SK-N-DZ (cell line): ENCODE measurements around the gene C1orf198.

Source experiments
- DNase-seq: peaks from one replicate; pipeline ENCODE4 v3.0.0-alpha.2; 2015; ENCODE audit warnings: low spot score

The C1orf198 gene

GRCh38 chr1:230809256-230809990 is 58.9 kb downstream of the C1orf198 start:
- no peak for DNase-seq

GRCh38 chr1:230808281-230808872 is 59.9 kb downstream of the C1orf198 start:
- no peak for DNase-seq

GRCh38 chr1:230807561-230808280 is 60.6 kb downstream of the C1orf198 start:
- DNase-seq: no peak

GRCh38 chr1:230807029-230807428 is 61.3 kb downstream of the C1orf198 start:
- DNase-seq: no peak

- DNase-seq: no peak
Observed at GRCh38 chr1:230806552-230806951, 61.8 kb downstream of the C1orf198 start.

- DNase-seq: no peak
Observed at GRCh38 chr1:230804396-230804795, 63.9 kb downstream of the C1orf198 start.

- DNase-seq: no peak
Observed at GRCh38 chr1:230800891-230801840, 67.2 kb downstream of the C1orf198 start.

GRCh38 chr1:230798491-230798890 is 69.8 kb downstream of the C1orf198 start:
- no peak for DNase-seq

GRCh38 chr1:230797942-230798365 is 70.4 kb downstream of the C1orf198 start:
- peak; percentile 50 for DNase-seq

- DNase-seq: no peak
Observed at GRCh38 chr1:230797376-230797920, 70.9 kb downstream of the C1orf198 start.

- DNase-seq: no peak
Observed at GRCh38 chr1:230796626-230797025, 71.7 kb downstream of the C1orf198 start.

- no peak for DNase-seq
Observed at GRCh38 chr1:230794871-230795605, 73.3 kb downstream of the C1orf198 start.

GRCh38 chr1:230794431-230794830 is 73.9 kb downstream of the C1orf198 start:
- no peak for DNase-seq

- no peak for DNase-seq
Observed at GRCh38 chr1:230793463-230793745, 74.9 kb downstream of the C1orf198 start.

GRCh38 chr1:230792691-230793462 is 75.4 kb downstream of the C1orf198 start:
- DNase-seq: no peak

GRCh38 chr1:230791986-230792564 is 76.2 kb downstream of the C1orf198 start:
- no peak for DNase-seq

- no peak for DNase-seq
Observed at GRCh38 chr1:230790026-230790425, 78.3 kb downstream of the C1orf198 start.

GRCh38 chr1:230788561-230789275 is 79.6 kb downstream of the C1orf198 start:
- no peak for DNase-seq

- no peak for DNase-seq
Observed at GRCh38 chr1:230787471-230787870, 80.8 kb downstream of the C1orf198 start.
